Body of pancreas (tissue), 4 donors: ENCODE measurements around the gene MCM6.

Experiments used
- CTCF ChIP-seq, 7 experiments: fragments of 450-650 bp in 4 of 7; fragments of 200-600 bp in 3 of 7; sonication (generic) in 3 of 7; IDR thresholded peaks; one replicate each; pipeline ENCODE4 v1.5.1; 2016 to 2019; ENCODE audit warnings: antibody characterized with exemption in 7 of 7
- POLR2A ChIP-seq, 3 donors: fragments of 450-650 bp; IDR thresholded peaks; one replicate each; pipeline ENCODE4 v1.6.1; 2016; ENCODE audit warnings: antibody characterized with exemption in 3 of 3, mild to moderate bottlenecking in 2 of 3

DNA sequence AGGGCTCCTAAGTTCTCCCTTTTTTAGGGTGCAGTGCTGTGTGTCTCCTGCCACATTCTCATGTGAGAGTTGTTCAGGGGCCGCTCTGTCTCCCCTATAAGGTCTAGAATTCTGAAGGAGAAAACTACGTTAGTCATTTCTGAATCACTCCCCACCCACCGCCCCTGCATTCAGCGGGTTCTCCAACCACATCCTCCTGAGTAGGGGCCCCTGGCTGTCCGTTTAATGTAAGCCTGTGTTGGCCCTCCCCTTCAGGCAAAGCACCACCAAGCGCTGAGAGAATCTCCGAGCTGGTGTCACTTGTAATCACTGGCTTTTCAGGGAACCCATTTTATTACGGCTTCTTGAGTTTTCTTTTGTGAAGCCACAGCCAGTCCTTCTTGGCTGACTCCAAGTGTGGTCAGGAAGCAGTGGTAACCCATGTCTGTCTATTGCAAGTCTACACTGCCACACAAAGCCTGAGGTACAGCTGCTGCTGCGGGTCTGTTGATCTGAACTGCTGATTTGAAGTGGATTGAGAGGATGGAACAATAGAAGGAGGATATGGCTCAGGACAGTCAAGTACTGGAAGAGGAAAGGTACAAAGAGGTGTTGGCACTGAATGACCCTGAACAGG is 56.1 kb downstream of the MCM6 start:
- TF ChIP-seq CTCF (IDR thresholded peaks at IDR 0.05) (no peak), POLR2A (IDR thresholded peaks at IDR 0.05) (no peak)
